HG03025 (cell line): ENCODE data around the gene CACNA2D3.
"Not testable (repeated sequence)": the region's sequence is repeated elsewhere in the genome, so short reads cannot be mapped to it uniquely, and the experiment has no call there.

Experiments
- ATAC-seq: cut with Tn5 transposase; IDR thresholded peaks from one replicate; pipeline ENCODE4 v1.9.1; 2021; ENCODE audit warnings: mild to moderate bottlenecking, moderate library complexity; ENCODE audit not compliant: unreplicated experiment, low FRiP score

CACNA2D3 gene

GRCh38 chr3:54965746-54966145 is 843.4 kb downstream of the CACNA2D3 start:
- no peak for ATAC-seq

- ATAC-seq, result no peak
These were observed 844.6 kb downstream of the CACNA2D3 start for GRCh38 chr3:54966979-54967378.

- ATAC-seq, result no peak
These were observed 845.4 kb downstream of the CACNA2D3 start for GRCh38 chr3:54967731-54968161.

DNA sequence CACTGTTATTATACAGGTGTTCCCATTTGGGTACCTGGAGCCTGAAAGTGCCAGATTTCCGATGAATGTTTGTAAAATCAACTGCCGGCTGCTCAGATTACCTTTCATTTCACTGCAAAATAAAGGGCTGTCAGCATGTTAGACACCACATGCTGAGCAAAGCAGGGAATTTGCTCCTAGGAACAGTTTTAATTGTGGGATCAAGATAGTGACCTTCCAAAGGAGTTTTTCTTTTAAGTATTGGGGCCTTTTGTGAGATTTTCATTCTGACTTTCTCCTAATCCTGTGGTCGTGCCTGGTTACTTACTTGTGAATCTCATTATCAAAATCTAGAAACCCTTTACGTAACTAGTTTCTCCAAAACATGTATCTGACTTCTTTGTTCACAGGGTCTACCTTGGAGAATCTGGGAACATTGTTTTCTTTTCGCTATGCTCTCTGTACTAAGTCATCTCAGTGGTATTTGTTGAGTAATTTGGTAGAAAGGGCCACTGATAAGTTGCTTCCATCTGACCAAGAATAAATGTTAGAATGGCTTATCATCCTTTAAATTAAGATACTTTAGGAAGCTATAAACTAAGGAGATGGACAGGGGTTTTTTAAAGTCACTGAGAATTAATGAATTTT is 846.3 kb downstream of the CACNA2D3 start:
- no peak for ATAC-seq

DNA sequence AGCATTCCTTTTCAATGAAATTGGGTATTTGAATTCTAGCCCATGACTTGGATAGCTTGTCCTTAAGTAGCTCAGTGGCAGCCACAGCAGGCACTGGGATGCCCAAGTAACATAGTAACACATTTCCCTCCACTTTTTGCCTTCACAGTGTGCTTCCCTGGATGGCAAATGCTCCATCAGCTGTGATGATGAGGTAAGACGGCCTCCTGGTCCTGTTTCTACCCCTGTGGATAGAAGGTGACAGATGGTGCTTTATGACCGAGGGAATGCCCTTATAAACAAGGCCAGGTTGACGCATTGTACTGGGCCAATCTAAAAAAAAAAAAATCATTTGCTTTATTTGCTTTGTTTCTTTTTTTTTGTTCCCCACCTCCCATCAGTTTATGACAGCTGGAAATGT is 847.3 kb downstream of the CACNA2D3 start:
- ATAC-seq, result no peak

DNA sequence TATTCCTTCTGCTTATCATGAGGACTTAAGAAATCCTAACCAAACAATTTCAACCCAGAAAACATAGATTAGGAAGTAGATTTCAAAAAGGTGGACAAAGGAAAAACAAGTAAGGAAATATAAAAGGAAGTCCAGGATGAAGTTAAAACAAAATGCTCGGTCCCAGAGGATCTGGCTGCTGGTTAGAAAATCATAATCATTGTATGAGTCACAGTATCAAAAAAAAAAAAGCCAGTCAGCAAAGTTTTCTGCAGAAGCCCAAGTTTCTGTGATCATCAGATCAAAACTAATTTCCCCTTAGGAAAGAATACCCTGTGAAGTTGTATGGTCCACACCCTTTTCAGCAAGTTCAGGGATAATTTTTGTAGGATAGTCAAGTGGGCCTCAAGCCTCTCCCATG is 848.5 kb downstream of the CACNA2D3 start:
- no peak for ATAC-seq

- ATAC-seq, result no peak
These were observed 855.1 kb downstream of the CACNA2D3 start for GRCh38 chr3:54977439-54977838.

DNA sequence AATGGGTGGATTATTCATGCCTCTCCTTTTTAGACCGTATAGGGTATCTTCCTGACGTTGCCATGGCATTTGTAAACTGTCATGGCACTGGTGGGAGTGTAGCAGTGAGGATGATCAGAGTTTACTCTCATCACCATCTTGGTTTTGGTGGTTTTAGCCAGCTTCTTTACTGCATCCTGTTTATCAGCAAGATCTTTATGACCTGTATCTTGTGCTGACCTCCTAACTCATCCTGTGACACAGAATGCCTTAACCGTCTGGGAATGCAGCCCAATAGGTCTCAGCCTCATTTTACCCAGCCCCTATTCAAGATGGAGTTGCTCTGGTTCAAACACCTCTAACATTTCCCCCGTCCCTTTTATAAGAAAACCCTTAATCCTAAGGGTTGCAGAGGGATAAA is 855.6 kb downstream of the CACNA2D3 start:
- ATAC-seq, result not testable (repeated sequence)

- no peak for ATAC-seq
These were observed 860.5 kb downstream of the CACNA2D3 start for GRCh38 chr3:54982807-54983206.

DNA sequence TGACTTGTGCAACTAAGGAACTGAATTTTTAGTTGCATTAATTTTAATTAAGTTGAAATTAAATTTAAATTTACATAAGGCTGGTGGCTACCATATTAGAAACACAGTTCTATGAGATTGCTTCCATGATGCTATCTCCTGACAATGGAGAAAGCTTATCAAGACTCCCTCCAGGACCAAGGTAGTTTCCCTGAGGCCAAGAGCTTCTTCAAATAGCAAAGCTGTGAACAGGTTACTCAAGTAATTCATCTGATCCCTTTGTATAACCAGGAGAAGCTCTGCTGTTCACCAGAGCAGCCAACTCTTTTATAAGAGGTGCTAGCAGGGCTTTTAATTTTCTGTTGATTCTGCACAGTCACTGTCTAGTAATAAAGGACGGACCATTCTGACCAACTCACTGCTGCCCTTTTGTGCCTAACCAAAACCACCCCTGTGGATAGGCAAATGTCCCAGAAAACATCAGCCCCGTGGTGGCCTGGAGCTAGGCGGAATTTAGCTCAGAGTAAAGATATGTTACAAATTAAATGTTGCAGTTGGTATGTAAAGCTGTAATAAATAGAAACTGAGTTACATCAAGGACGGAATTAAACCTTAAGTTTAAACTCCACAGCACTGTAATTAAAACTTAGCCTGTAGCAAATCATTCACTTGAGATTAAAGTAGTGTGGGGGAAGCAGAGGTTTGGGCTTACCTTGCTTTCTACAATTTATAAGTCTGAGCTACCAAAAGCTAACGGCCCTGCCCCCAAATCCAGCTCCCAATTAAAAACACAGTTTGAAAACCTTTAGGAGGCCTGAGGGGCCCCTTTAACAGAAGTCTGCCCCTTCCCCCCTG is 861.1 kb downstream of the CACNA2D3 start:
- ATAC-seq, result no peak

GRCh38 chr3:54985856-54986255 is 863.5 kb downstream of the CACNA2D3 start:
- no peak for ATAC-seq

DNA sequence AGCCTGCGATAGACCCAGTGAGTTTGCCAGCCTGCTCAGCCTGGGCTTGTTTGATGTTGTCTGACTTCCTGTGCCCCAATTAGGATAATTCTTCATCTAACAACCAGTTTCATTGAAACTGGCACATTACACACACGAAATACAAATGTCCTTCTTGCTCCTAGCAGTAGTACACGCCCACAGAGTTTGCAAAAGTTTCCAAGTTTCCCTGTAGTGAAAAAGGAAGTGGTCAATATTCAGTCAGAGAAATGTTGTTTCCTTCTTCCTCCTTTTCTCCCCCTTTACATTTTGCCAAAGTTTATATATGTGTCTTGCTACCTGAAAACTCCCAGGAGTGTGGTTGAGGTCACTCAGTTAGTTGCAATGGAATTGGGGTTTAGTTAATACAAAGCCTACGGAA is 863.9 kb downstream of the CACNA2D3 start:
- ATAC-seq, result no peak

GRCh38 chr3:54987719-54988118 is 865.4 kb downstream of the CACNA2D3 start:
- no peak for ATAC-seq

- ATAC-seq, result no peak
These were observed 866.0 kb downstream of the CACNA2D3 start for GRCh38 chr3:54988302-54988837.

DNA sequence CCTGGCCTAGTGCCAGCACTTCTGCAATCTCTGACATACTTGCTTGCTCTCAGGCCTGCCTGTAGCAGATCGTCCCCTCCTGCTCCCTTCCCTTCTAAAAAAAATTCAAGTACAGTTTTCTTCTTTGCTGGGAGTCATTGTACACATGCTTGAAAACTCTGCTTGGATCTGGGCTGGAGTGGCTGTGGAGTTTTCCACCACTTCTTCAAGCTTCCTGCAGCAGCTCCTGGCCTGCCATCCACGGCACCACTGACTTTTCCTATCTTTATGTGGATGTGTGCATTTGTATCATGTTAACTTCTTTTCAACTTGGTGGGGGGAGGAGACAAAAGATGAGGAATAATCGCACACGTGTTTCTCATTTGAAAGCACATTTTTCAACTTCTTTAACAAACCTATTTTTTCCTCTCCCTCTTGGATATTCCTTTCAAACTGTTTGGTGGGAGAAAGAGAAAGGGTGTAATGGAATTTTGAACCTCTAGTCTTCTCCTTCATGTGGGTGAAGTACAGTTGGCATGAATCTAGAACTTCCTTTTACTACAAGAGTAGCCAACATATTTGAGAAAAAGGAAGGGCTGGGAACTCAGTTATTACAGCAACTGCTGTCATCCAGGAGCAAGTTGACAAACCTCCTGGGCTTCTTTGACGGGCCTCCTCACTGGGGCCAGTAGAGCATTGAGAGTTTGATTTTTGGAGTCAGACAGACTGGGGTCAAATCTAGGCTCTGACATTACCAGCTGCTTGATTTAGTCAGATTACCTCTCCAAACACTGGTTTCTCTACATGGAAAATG is 866.7 kb downstream of the CACNA2D3 start:
- no peak for ATAC-seq

GRCh38 chr3:54994111-54994513 is 871.8 kb downstream of the CACNA2D3 start:
- ATAC-seq, result no peak

DNA sequence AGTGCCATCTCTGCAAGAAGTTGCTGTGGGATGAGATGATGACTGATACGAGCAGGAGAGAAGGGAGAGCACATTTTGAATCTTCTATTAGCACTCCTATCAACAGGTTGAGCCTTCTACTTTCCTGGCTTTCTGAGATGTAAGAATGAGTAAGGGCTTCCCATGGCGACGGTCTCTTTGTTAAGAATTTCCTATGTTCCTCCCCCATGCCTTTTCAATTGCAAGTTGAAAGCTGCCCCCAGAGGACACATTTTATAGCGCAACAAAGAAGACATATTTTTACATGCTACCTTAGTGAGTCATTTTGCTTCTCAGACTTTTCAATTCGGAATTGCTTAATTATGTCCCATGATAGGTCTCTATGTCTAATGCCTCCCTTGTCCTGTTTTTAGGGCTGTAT is 876.8 kb downstream of the CACNA2D3 start:
- ATAC-seq, result no peak

DNA sequence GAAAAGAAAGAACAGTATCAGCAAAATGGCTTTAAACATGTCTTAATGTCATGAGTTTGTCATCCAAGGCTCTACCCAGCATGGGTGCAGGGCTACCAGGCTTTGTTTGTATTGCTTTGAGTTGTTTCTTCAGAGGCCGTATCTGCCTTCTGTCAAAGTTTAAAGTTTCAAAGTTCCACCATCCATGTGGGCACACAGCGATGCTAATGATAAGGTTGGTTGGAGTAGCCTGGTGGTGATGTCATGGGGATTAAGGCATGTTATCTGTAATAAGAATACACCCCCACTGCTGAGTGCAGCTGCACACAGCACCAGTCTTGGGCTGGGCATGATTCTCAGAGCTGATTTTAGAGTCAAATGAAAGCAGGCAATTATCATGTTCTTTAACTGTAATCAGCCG is 877.5 kb downstream of the CACNA2D3 start:
- ATAC-seq, result no peak

DNA sequence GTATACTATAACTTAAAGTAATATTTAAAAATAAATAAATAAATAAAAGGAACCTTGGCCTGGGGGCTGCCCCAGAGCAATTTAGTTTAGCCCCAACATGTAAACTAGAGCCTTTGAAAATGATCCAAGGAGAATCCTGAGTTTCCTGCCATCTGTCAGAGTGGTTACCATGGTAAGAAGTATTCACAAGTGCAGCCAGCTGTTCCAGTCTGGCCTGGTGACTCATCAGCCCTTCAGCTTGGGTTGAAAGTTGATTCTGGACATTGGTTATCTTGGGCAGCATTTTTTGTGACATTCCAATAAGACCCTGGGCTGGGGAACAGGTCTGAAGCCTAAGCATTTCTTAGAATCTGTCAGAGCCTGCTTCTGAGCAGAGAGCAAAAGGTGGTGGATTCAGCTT is 878.2 kb downstream of the CACNA2D3 start:
- ATAC-seq, result no peak

DNA sequence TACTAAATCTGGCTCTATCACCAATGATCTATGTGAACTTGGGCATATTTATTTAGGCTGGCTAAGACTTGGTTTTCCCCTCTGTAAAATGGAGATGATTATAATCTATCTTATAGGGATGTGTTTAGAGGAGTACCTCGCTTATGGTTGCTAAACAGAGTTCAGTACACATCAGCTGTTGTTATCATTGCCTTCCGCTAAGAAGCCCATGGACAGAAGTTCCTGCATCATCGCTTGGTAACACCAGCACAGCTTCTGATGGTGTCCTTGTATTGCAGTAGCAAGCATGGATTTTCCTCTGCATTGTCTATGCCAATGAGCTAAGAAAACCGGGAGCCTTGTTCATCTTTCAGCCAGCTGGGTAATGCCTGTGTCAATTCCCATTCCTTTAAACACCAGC is 878.6 kb downstream of the CACNA2D3 start:
- ATAC-seq, result no peak

- no peak for ATAC-seq
These were observed 880.1 kb downstream of the CACNA2D3 start for GRCh38 chr3:55002416-55002930.
